Neural cell (in vitro differentiated cells): Measurements from ENCODE around the gene UBE3A. TPM values are rescaled to one million over a fixed set of nuclear protein-coding genes. Genes with fewer than 3 reads are reported as not detected.

ENCODE experiments used
- H2AFZ ChIP-seq: fragments of 200-600, 300-800 bp; sonication (generic), shearing (Covaris generic); 2 replicates; pipeline ENCODE4 v1.6.0; 2014; ENCODE audit warnings: low read depth, mild to moderate bottlenecking, antibody characterized with exemption, low read length, moderate library complexity
- H3F3A ChIP-seq: fragments of 200-600 bp; shearing (Covaris generic); 2 replicates; pipeline ENCODE4 v1.6.1; 2016; ENCODE audit warnings: mild to moderate bottlenecking, moderate library complexity, mixed read lengths, antibody characterized with exemption, low read length; ENCODE audit not compliant: insufficient read depth, poor library complexity, severe bottlenecking
- H3K27ac ChIP-seq: fragments of 200-600, 300-800 bp; sonication (generic), shearing (Covaris generic); 2 replicates; pipeline ENCODE4 v1.5.1; 2014; ENCODE audit warnings: mild to moderate bottlenecking, low read length, moderate library complexity
- H3K27me3 ChIP-seq: fragments of 300-800, 200-600 bp; sonication (generic), shearing (Covaris generic); 2 replicates; pipeline ENCODE4 v1.6.0; 2014; ENCODE audit warnings: mild to moderate bottlenecking, low read depth, low read length, moderate library complexity; ENCODE audit not compliant: insufficient read depth
- H3K36me3 ChIP-seq: fragments of 300-800, 200-600 bp; sonication (generic), shearing (Covaris generic); 2 replicates; pipeline ENCODE4 v1.5.1; 2014; ENCODE audit warnings: mild to moderate bottlenecking, antibody characterized with exemption, low read length, moderate library complexity; ENCODE audit not compliant: insufficient read depth
- H3K4me2 ChIP-seq: fragments of 300-800, 200-600 bp; sonication (generic), shearing (Covaris generic); 2 replicates; pipeline ENCODE4 v1.6.0; 2014; ENCODE audit warnings: mild to moderate bottlenecking, low read length
- H3K4me3 ChIP-seq: fragments of 300-800, 200-600 bp; sonication (generic), shearing (Covaris generic); 2 replicates; pipeline ENCODE4 v1.5.1; 2014; ENCODE audit warnings: mild to moderate bottlenecking, low read length, moderate library complexity
- H3K79me2 ChIP-seq: fragments of 200-600 bp; shearing (Covaris generic); replicated peaks from 2 replicates; pipeline ENCODE4 v1.6.0; 2014; ENCODE audit warnings: mild to moderate bottlenecking, low read length, moderate library complexity; ENCODE audit not compliant: insufficient read depth
- H3K9ac ChIP-seq: fragments of 300-800, 200-600 bp; sonication (generic), shearing (Covaris generic); 2 replicates; pipeline ENCODE4 v1.6.1; 2016; ENCODE audit warnings: mild to moderate bottlenecking, low read length, mixed read lengths
- H3K9me2 ChIP-seq: fragments of 200-600 bp; shearing (Covaris generic); 2 replicates; pipeline ENCODE4 v1.6.1; 2016; ENCODE audit warnings: mild to moderate bottlenecking, low read length, mixed read lengths; ENCODE audit not compliant: insufficient read depth
- H3K9me3 ChIP-seq: fragments of 200-600, 300-800 bp; sonication (generic), shearing (Covaris generic); 2 replicates; pipeline ENCODE4 v1.6.1; 2016; ENCODE audit warnings: mild to moderate bottlenecking, mixed run types, low read length, moderate library complexity, mixed read lengths
- H4K20me1 ChIP-seq: fragments of 200-600 bp; shearing (Covaris generic); 2 replicates; pipeline ENCODE4 v1.6.1; 2016; ENCODE audit warnings: mild to moderate bottlenecking, mixed run types; ENCODE audit not compliant: insufficient read depth
- CTCF ChIP-seq: fragments of 450-650 bp; IDR thresholded peaks from 2 replicates; pipeline ENCODE4 v1.5.1; 2014; ENCODE audit warnings: antibody characterized with exemption, mild to moderate bottlenecking, moderate library complexity; ENCODE audit not compliant: poor library complexity, severe bottlenecking
- EP300 ChIP-seq: fragments of 450-650 bp; conservative IDR thresholded peaks from 2 replicates; pipeline ENCODE4 v1.6.1; 2014; ENCODE audit warnings: antibody characterized with exemption, mild to moderate bottlenecking, moderate library complexity; ENCODE audit not compliant: poor library complexity, severe bottlenecking
- EZH2 ChIP-seq: fragments of 200-600, 300-800 bp; shearing (Covaris generic), sonication (generic); IDR thresholded peaks from 2 replicates; pipeline ENCODE4 v1.6.1; 2014; ENCODE audit warnings: antibody characterized with exemption, low read length, borderline replicate concordance, mild to moderate bottlenecking; ENCODE audit not compliant: insufficient read depth, poor library complexity, severe bottlenecking
- MXI1 ChIP-seq: fragments of 450-650 bp; conservative IDR thresholded peaks from 2 replicates; pipeline ENCODE4 v1.6.1; 2014; ENCODE audit warnings: antibody characterized with exemption, mild to moderate bottlenecking; ENCODE audit not compliant: poor library complexity, severe bottlenecking
- RAD21 ChIP-seq: fragments of 450-650 bp; conservative IDR thresholded peaks from 2 replicates; pipeline ENCODE4 v1.6.1; 2014; ENCODE audit warnings: antibody characterized with exemption, mild to moderate bottlenecking, moderate library complexity
- SMC3 ChIP-seq: fragments of 450-650 bp; conservative IDR thresholded peaks from 2 replicates; pipeline ENCODE4 v1.6.1; 2014; ENCODE audit warnings: antibody characterized with exemption, mild to moderate bottlenecking, moderate library complexity; ENCODE audit not compliant: poor library complexity
- TAF1 ChIP-seq: IDR thresholded peaks from 2 replicates; pipeline ENCODE4 v1.6.1; 2012; ENCODE audit warnings: low read depth
- polyA plus RNA-seq: library from polyadenylated mRNA; depleted of rRNA; stranded (reverse); fragments of >200 nt; gene quantifications from 2 replicates; pipeline ENCODE4 v1.2.3, GENCODE V29; 2014

The UBE3A gene
- polyA plus RNA-seq, 1 donor from 2014 or later: 98.5 TPM

DNA sequence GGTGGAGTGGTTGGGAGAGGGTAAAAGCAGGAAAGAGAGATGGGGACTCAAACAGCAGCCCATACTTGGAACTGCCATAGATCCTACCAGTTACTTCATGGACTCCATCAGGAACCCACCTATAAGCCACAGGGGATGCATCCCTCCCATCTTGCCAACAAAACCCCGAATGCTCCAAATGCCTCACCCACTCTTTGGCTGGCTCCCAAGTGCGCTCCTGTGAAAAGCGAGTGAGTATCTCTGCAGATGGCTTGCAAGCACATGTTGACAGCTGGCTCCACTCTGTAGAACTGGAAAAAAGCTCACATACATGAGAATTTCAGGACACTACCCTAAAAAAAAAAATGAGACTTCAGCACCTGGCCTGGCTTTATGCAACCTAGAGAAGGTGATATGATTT is 151.0 kb downstream of the UBE3A start:
- TF ChIP-seq EZH2: no peak
- no peak for TF ChIP-seq TAF1
- TF ChIP-seq SMC3: no peak
- TF ChIP-seq RAD21: no peak
- TF ChIP-seq EP300: no peak
- TF ChIP-seq MXI1: no peak
- no peak for TF ChIP-seq CTCF
- no peak overlapping the region for H3K9ac ChIP-seq
- H3F3A ChIP-seq: no peaks in the 10 kb centered on the region

More for the DNA sequence above, 151.0 kb downstream of the UBE3A start:
- no peaks in the 10 kb centered on the region for H3K9me2 ChIP-seq
- H2AFZ ChIP-seq: no peak overlapping the region
- no peaks in the 10 kb centered on the region for H4K20me1 ChIP-seq
- no peaks in the 10 kb centered on the region for H3K27me3 ChIP-seq
- no peak overlapping the region for H3K4me2 ChIP-seq
- H3K9me3 ChIP-seq: no peaks in the 10 kb centered on the region
- no peak overlapping the region for H3K27ac ChIP-seq
- H3K36me3 ChIP-seq: no peaks in the 10 kb centered on the region
- no peaks in the 10 kb centered on the region for H3K79me2 ChIP-seq
- H3K4me3 ChIP-seq: no peak overlapping the region
